ENCODE results near the gene GSTM1. TPM values are rescaled to one million over a fixed set of nuclear protein-coding genes. Genes with fewer than 3 reads are reported as not detected.

Gene GSTM1
- total RNA-seq, 1 donor from 2014 or later = 39.0 TPM

DNA sequence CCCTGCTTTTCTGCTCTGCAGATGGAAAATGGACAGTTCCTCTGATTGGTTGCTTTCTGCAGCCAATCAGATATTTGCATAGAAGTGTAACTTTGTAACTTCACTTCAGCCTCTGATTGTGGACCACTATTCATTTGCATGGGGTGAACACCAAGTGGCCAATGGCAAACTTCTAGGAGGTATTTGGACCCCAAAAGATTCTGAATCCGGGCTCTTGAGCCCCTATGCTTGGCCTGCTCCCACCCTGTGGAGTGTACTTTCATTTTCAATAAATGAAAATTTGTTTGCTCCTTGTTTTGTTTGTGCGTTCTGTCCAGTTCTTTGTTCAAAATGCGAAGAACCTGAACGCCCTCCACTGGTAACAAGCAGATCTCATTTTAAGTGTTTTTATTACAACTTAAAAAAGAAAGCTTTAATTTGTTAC, 38.1 kb upstream of the GSTM1 start:
- Mint-ChIP-seq H3K27me3 (peaks cover 29% of the 10 kb centered on the region), H3K27ac (no peak overlapping the region), H3K9me3 (ENCODE audit: low read depth) (peaks cover 11% of the 10 kb centered on the region), H3K4me3 (ENCODE audit: low read depth) (no peak overlapping the region), H3K4me1 (ENCODE audit: low read depth) (peaks cover 15% of the 10 kb centered on the region), H3K36me3 (ENCODE audit: insufficient read depth) (peaks cover 4% of the 10 kb centered on the region)
- DNase-seq (ENCODE audit: low spot score, unreplicated experiment) = no peak
- TF ChIP-seq, protein P1, sequence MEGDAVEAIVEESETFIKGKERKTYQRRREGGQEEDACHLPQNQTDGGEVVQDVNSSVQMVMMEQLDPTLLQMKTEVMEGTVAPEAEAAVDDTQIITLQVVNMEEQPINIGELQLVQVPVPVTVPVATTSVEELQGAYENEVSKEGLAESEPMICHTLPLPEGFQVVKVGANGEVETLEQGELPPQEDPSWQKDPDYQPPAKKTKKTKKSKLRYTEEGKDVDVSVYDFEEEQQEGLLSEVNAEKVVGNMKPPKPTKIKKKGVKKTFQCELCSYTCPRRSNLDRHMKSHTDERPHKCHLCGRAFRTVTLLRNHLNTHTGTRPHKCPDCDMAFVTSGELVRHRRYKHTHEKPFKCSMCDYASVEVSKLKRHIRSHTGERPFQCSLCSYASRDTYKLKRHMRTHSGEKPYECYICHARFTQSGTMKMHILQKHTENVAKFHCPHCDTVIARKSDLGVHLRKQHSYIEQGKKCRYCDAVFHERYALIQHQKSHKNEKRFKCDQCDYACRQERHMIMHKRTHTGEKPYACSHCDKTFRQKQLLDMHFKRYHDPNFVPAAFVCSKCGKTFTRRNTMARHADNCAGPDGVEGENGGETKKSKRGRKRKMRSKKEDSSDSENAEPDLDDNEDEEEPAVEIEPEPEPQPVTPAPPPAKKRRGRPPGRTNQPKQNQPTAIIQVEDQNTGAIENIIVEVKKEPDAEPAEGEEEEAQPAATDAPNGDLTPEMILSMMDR (IDR thresholded peaks at IDR 0.05; ENCODE audit: unreplicated experiment) = no peak

DNA sequence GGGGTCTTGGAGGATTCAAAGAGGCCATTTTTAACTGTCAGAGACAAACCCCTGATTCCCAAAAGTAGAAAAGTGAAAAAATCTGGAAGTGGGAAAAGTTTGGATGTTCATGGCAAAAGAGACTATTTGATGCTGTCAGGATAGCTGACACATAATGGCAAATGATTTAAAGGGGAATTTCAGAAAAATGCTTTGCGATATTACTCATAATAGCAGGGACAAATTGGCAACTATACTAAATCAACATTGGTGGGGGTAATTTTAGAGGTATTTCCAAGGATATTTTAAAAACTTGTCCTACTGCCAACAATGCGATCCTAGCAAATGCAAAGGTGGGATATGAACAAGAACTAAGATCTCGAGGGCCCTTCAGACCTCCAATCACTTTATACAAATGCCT, 37.0 kb upstream of the GSTM1 start:
- DNase-seq (ENCODE audit: low spot score, unreplicated experiment) = no peak
- Mint-ChIP-seq H3K27ac (no peak overlapping the region), H3K4me1 (ENCODE audit: low read depth) (peaks cover 17% of the 10 kb centered on the region), H3K4me3 (ENCODE audit: low read depth) (no peak overlapping the region), H3K36me3 (ENCODE audit: insufficient read depth) (peaks cover 4% of the 10 kb centered on the region), H3K9me3 (ENCODE audit: low read depth) (peaks cover 11% of the 10 kb centered on the region), H3K27me3 (peaks cover 33% of the 10 kb centered on the region)
- TF ChIP-seq, protein P1 (IDR thresholded peaks at IDR 0.05; ENCODE audit: unreplicated experiment) = no peak

DNA sequence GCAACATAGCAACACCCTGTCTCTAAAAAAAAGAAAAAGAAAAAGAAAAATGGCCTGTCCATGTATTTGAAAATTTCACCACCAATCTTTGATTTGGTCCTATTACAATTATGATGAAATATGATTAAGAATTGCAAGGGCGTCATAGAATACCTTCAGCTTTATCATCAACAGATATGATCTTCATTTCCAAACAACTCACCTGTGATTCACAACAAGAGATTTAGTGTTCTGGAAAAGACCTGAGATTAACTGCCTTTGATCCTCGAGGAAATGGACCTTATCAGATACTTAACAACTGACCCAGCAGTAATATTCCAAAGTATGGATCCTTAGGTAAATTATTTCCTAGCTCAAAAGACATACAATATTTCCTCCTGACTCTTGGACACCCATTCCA, 35.2 kb upstream of the GSTM1 start:
- Mint-ChIP-seq H3K27ac (no peak overlapping the region), H3K4me1 (ENCODE audit: low read depth) (peaks cover 20% of the 10 kb centered on the region), H3K4me3 (ENCODE audit: low read depth) (no peak overlapping the region), H3K9me3 (ENCODE audit: low read depth) (peaks cover 2% of the 10 kb centered on the region), H3K36me3 (ENCODE audit: insufficient read depth) (no peaks in the 10 kb centered on the region), H3K27me3 (peaks cover 33% of the 10 kb centered on the region)
- DNase-seq (ENCODE audit: low spot score, unreplicated experiment) = no peak
- TF ChIP-seq, protein P1 (IDR thresholded peaks at IDR 0.05; ENCODE audit: unreplicated experiment) = no peak

DNA sequence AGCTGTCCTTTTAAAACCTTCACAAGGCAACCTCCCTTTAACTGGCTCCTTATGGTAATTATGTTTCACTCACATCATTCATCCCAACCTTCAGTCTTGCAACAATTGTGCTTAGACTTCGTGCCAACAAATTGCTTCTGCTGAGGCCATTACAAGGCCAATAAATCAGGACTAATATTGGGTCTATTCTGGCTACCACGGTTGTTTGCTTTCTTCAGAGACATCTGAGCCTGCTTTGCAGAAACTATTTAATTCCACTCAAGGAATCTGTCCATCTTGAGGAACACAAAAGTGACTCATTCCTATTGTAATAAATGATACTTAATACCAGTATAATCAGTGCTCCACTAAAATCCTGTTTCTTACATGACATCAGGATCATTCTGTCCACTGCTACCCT, 34.3 kb upstream of the GSTM1 start:
- peaks cover 20% of the 10 kb centered on the region for H3K4me1 Mint-ChIP-seq (ENCODE audit: low read depth)
- H3K4me3 Mint-ChIP-seq (ENCODE audit: low read depth) = no peak overlapping the region
- DNase-seq (ENCODE audit: low spot score, unreplicated experiment) = no peak
- no peaks in the 10 kb centered on the region for H3K9me3 Mint-ChIP-seq (ENCODE audit: low read depth)
- peaks cover 33% of the 10 kb centered on the region for H3K27me3 Mint-ChIP-seq
- TF ChIP-seq, protein P1 (IDR thresholded peaks at IDR 0.05; ENCODE audit: unreplicated experiment) = no peak
- H3K27ac Mint-ChIP-seq = no peak overlapping the region
- H3K36me3 Mint-ChIP-seq (ENCODE audit: insufficient read depth) = peaks cover 1% of the 10 kb centered on the region

- no peak for DNase-seq (ENCODE audit: low spot score, unreplicated experiment)
- Mint-ChIP-seq H3K4me1 (ENCODE audit: low read depth) (peaks cover 20% of the 10 kb centered on the region), H3K36me3 (ENCODE audit: insufficient read depth) (peaks cover 5% of the 10 kb centered on the region), H3K27ac (no peak overlapping the region), H3K9me3 (ENCODE audit: low read depth) (no peaks in the 10 kb centered on the region), H3K27me3 (peaks cover 33% of the 10 kb centered on the region), H3K4me3 (ENCODE audit: low read depth) (no peak overlapping the region)
- TF ChIP-seq, protein P1 (IDR thresholded peaks at IDR 0.05; ENCODE audit: unreplicated experiment) = no peak
These were observed 33.1 kb upstream of the GSTM1 start for GRCh38 chr1:109654519-109654918.

All from progenitor cell of endocrine pancreas (in vitro differentiated cells).